ENCODE data around the gene GPHA2.

- TF ChIP-seq CTCF (IDR thresholded peaks at IDR 0.05; ENCODE audit: low read length) (no peak), EZH2 (optimal IDR thresholded peaks at IDR 0.05; ENCODE audit: low read depth, low read length) (no peak)
Measured at GRCh38 chr11:64916040-64916774, 19.5 kb downstream of the GPHA2 start.
